ENCODE results near the gene ITGB2.

- TF ChIP-seq POLR2A (IDR thresholded peaks at IDR 0.05), result no peak
- TF ChIP-seq CTCF (IDR thresholded peaks at IDR 0.05), result no peak
- TF ChIP-seq EP300 (IDR thresholded peaks at IDR 0.05), result no peak
- TF ChIP-seq POLR2AphosphoS5 (IDR thresholded peaks at IDR 0.05), result no peak
These were observed 30.7 kb upstream of the ITGB2 start for GRCh38 chr21:44951186-44951915.

All from suprapubic skin (tissue), 4 donors.